Suppressor macrophage treated with lipopolysaccharide for 1 hour (primary cell): ENCODE results near the gene SYNGR3.

ENCODE experiments used
- DNase-seq, 3 donors: peaks; one replicate each; pipeline ENCODE4 v3.0.0-alpha.2; 2020 to 2022

SYNGR3 gene

GRCh38 chr16:1976951-1977874 is 12.6 kb upstream of the SYNGR3 start:
- no peak for DNase-seq

- no peak for DNase-seq
Observed at GRCh38 chr16:1977875-1978268, 11.9 kb upstream of the SYNGR3 start.

DNA sequence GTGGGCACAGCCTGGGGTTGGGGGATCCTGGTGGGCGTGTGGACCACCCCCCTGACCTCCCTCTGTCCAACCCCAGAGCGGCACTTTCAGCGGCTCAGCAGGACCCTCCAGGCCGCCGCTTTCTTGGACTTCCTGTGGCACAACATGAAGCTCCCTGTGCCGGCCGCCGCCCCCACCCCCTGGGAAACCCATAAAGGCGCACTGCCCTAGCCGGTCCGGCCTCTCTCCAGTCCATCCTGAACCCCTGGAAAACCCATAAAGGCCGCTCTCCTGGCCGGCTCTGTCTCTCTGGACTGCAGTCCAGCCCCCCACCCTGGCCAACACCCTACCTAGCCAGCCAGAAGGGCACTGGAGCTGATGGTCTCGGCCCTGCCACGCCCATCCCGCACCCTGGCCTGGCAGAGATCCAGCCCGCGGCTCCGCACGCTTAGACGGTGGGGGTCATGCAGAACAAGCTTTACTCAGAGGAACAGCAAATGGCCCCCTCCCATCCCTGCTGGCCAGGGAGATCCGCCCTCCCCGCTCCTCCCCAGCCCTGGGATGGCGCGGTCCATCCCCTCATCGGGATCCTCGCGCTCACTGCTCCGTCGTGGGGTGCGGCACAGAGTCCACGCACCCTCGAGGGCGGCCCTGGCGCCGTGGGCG is 11.2 kb upstream of the SYNGR3 start:
- DNase-seq, result no peak

DNA sequence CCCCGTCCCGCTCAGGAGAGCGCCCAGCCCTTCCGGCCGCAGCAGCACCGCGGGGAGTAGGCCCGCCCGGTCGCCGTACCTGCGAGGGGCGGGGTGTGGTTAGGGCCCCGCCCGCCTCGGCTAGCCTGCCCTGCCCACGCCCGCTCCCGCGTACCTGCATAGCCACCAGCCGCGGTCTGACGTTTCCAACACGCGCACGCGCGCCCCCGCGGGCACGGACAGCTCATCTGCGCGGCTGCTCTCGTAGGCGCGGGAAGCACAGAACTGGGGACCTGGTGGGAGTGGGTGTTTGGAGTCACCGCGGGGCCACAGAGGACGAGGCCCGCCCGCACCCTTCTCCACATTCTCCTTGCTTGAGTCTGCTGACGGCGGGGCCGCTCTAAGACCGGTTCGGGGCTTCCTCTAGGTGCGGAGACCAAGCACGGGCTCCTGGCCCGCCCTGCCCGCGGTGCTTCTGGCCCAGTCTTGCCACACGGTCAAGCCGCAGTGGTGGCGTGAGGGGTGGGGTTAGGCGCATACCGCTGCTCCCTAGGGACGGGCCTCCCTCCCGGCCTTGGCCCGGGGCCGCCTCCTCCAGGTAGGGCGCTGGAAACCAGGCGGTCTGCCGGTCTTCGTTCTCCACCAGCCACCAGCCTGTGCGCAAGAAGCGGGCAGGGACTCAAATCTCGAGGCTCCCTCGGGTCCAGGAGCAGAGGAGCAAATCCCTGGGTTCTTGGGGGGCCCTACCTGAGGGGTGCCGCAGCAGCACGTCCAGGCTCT is 10.3 kb upstream of the SYNGR3 start:
- DNase-seq, result peak in 2 of 3 donors; percentile 39 to 53

- no peak for DNase-seq
Observed at GRCh38 chr16:1980030-1980769, 9.6 kb upstream of the SYNGR3 start.

DNA sequence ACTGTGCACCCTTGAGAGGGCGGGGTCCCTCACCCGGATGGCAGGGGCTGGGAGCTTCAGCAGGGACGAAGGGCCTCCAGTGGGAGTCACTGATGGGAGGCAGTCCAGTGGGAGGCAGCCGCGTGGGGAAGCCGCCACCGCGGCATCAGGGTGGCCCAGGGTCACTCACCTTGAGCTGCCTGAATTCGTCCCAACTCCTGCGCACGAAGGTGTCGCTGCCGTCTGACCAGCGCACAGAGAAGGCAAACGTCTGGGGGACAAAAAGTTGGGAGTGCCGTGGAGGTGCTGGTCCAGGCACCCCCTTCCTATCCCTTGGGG is 9.0 kb upstream of the SYNGR3 start:
- DNase-seq, result no peak

DNA sequence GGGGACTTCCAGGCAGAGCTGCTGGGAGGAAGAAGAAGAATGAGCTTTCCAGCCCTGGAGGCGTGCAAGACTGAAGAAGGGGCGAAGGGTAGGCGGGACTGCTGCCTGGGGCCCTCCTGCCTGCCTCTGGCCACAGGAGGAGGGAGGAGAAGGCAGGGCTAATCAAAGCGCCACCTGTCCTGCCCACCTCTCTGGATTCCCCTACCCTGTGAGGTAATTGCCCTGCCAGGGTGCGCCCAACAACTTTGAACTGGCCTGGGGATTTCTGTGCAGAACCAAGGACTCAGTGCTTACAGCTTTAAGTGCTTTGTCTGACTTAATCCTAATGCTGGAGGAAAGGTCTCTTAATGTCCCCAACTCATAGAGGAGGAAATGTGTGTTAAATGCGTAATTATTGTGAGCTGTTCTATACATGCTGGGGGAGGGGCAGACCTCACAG is 8.4 kb upstream of the SYNGR3 start, which contains the start of gene NOXO1:
Gene NOXO1, minus strand, starts transcription at position 72 of the 439 bp plus-strand sequence. CDS start 290 bp downstream, outside the sequence.
- DNase-seq, result peak in 1 of 3 donors; percentile 30

DNA sequence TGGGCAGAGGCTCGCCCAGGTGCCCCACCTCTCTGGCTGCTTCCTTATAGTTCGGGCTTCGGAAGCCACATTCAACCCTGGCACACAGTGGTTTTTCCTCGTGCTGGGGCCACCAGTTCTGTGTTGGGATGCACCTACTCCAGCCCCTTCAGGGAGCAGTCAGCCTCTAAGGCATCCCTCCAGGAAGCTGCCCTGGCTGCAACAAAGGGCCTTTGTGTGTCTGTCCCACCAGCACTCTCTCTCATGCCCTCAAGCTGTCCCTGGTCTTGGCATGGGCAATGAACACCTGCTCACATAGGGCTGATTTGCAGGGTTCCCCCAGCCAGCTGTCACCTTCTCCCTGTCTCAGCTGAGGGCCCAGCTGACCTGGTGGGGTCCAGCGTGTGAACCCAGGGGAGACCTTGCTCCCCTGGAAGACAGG is 7.7 kb upstream of the SYNGR3 start:
- no peak for DNase-seq

DNA sequence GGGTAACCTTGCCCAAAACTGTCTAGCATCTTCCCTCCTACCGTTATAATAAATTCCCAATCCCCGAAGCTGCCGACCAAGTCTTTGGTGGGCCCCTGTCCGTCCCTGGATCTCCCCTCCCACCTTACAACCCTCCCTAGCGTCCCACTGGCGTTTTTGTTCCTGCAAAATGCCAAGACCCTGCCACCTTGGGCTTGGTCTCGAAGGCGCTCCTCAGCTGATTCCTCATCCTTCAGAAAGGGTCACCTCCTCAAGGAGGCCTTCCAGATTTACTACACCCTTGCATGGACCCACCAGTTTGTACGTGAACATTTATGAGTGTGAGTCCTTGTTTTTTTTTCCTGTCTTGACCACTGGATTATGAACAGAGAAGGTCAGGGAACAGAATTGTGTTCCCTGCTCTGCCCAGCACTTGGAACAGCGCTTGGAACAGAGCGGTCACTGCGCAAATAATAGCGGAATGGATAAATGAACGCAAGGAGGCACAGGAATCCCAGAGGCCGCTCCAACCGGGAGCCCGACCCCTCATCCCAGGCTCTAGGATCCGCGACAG is 6.7 kb upstream of the SYNGR3 start:
- DNase-seq, result no peak

DNA sequence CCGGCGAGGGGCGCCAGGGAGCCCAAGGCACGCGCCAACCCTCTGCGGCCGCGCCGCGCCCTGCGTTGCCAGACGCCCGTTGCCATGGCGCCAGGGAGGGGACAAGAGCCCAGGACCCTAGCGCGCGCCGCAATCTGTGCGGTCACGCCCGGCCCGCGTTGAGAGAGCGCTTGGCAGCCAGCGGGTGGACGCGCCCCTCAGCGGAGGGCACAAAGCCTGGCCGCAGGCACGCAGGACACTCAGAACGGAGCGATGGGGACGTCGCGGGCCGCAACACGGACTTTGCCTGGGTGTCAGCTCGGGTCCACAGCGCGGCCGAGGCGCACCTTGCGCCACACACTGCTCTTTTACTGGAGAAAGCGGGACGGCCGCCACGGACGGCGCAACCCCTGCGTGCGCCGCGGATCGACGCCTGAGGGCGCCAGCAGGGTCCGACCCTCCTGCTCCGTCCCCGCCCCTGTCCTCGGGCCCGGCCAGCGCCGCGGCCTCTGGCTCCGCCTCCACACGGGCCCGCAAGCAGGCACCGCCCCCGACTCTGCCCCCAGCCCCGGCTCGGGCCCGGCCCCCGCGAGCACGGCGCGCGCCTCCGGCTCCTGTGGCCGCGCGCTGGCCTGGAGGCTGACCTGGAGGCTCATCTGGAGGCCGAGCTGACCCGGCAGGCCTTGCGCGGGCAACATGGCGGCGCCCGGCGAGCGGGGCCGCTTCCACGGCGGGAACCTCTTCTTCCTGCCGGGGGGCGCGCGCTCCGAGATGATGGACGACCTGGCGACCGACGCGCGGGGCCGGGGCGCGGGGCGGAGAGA is 6.0 kb upstream of the SYNGR3 start, which contains the start of gene GFER:
Gene GFER, plus strand, starts transcription at position 650 of the 803 bp plus-strand sequence. Its CDS starts 26 bp downstream, at position 676.
- peak; percentile 93 to 99 (median 98) for DNase-seq

DNA sequence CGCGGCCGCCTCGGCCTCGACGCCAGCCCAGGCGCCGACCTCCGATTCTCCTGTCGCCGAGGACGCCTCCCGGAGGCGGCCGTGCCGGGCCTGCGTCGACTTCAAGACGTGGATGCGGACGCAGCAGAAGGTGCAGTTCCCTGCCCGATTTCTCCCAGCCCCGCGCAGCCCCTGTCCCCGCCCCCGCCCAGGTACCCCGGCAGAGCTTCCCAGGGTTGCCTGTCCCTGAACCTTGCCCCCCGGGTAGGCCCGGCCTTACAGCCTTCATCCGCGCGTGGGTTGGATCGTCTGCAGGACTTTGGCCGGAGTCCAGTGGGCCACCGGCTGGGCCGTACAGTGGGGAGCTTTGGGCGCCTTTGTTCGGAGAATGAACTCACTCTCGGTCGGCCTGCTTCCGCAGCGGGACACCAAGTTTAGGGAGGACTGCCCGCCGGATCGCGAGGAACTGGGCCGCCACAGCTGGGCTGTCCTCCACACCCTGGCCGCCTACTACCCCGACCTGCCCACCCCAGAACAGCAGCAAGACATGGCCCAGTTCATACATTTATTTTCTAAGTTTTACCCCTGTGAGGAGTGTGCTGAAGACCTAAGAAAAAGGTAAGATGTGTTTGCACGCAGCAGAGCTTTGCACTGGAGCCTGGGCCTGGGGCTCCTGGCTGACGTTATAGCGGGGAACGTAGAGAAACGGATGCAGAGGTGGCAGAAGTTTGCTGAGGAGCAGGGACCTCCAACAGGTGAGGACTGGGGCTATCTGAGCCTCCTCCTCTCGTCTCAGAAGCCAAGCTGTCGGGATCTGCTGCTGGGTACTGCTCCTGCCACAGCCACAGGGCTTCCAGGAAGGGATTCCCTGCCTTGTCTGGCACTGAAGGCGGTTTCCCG is 5.2 kb upstream of the SYNGR3 start:
- DNase-seq, result peak in 1 of 3 donors; percentile 30

GRCh38 chr16:1985466-1986150 is 4.2 kb upstream of the SYNGR3 start:
- no peak for DNase-seq

DNA sequence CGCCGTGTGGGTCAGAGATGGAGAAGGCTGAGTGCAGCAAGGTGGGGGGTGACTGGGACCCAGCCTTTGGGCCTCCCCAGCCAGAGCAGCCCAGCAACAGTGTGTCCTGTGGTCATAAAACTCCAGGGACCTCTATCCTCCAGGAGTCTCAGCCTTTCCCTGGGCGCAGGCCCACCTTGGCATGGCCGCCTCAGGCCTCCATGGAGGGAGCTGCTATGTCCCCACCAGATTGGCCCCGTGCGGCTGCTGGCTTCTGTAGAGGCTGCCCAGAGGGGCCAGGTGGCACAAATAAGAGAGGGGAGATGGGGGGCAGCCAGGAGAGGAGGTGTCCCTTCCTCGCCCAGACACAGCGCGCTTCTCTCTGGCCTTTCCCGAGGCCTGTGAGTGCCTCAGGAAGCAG is 2.6 kb upstream of the SYNGR3 start:
- DNase-seq, result no peak

- DNase-seq, result no peak
Observed at GRCh38 chr16:1990101-1990350, 256 bp downstream of the SYNGR3 start.

GRCh38 chr16:1990351-1991134 is 773 bp downstream of the SYNGR3 start:
- DNase-seq, result no peak

- DNase-seq, result peak; percentile 44 to 59 (median 55)
Observed at GRCh38 chr16:1991135-1991551, 1.4 kb downstream of the SYNGR3 start.

GRCh38 chr16:1991588-1991947 is 1.8 kb downstream of the SYNGR3 start:
- DNase-seq, result no peak

DNA sequence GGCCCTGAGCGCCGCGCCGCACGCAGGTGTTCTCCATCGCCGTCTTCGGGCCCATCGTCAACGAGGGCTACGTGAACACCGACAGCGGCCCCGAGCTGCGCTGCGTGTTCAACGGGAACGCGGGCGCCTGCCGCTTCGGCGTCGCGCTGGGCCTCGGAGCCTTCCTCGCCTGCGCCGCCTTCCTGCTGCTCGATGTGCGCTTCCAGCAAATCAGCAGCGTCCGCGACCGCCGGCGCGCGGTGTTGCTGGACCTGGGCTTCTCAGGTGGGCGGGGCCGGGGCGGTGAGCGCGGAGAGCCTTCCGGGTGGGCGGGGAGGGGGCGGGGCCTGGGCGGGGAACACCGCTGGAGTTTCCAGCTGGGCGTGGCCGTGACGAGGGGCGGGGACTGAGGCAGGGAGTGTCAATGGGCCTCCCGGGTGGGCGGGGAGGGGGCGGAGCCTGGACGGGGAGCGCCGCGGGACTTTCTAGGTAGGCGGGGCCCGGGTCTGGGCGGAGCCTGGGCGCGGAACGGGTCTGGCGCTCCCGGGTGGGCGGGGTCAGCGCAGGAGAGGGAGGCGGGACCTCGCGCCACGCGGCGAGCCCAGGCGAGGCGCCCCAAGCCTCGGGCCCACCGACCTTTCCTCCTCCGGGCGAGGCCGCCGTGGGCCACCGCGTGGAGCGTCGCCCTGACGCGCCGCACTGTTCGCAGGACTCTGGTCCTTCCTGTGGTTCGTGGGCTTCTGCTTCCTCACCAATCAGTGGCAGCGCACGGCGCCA is 2.4 kb downstream of the SYNGR3 start:
- peak; percentile 96 to 100 (median 99) for DNase-seq
